H9 (cell line): ENCODE results near the gene PRKCB. TPM values are rescaled to one million over a fixed set of nuclear protein-coding genes. Genes with fewer than 3 reads are reported as not detected.

ENCODE experiments used
- DNase-seq: peaks from one replicate; pipeline ENCODE4 v3.0.0-alpha.2; 2017
- H2AFZ ChIP-seq: one replicate; pipeline ENCODE4 v1.6.1; 2013; ENCODE audit warnings: mild to moderate bottlenecking, low read length, control low read depth, moderate library complexity
- H2AK5ac ChIP-seq: 2 replicates; pipeline ENCODE4 v1.6.1; 2013; ENCODE audit warnings: low read length, control low read depth, mixed read lengths; ENCODE audit not compliant: insufficient read length
- H2BK120ac ChIP-seq: one replicate; pipeline ENCODE4 v1.6.1; 2013; ENCODE audit warnings: low read depth, mild to moderate bottlenecking, low read length, control low read depth, inconsistent platforms; ENCODE audit not compliant: poor library complexity, severe bottlenecking
- H2BK12ac ChIP-seq: 2 replicates; pipeline ENCODE4 v1.6.1; 2013; ENCODE audit warnings: low read length, control low read depth, mixed read lengths, low read depth; ENCODE audit not compliant: insufficient read length
- H2BK15ac ChIP-seq: 2 replicates; pipeline ENCODE4 v1.6.1; 2013; ENCODE audit warnings: low read depth, low read length, control low read depth
- H2BK20ac ChIP-seq: one replicate; pipeline ENCODE4 v1.6.1; 2013; ENCODE audit warnings: low read depth, mild to moderate bottlenecking, low read length, control low read depth, inconsistent platforms; ENCODE audit not compliant: poor library complexity, severe bottlenecking
- H2BK5ac ChIP-seq: 2 replicates; pipeline ENCODE4 v1.6.1; 2013; ENCODE audit warnings: low read length, control low read depth, mixed read lengths; ENCODE audit not compliant: insufficient read length
- H3K14ac ChIP-seq: 2 replicates; pipeline ENCODE4 v1.6.1; 2013; ENCODE audit warnings: low read length, control low read depth; ENCODE audit not compliant: insufficient read depth
- H3K18ac ChIP-seq: 2 replicates; pipeline ENCODE4 v1.6.1; 2013; ENCODE audit warnings: low read depth, mild to moderate bottlenecking, mixed read lengths, low read length, control low read depth; ENCODE audit not compliant: insufficient read length
- H3K23ac ChIP-seq: 2 replicates; pipeline ENCODE4 v1.6.1; 2013; ENCODE audit warnings: low read length, control low read depth, mixed read lengths, low read depth; ENCODE audit not compliant: insufficient read length
- H3K23me2 ChIP-seq: 2 replicates; pipeline ENCODE4 v1.6.1; 2013; ENCODE audit warnings: low read depth, mild to moderate bottlenecking, mixed read lengths, low read length, control low read depth; ENCODE audit not compliant: insufficient read length, poor library complexity, severe bottlenecking
- H3K27ac ChIP-seq: 2 replicates; pipeline ENCODE4 v1.5.1; 2013; ENCODE audit warnings: low read length, control low read depth, mixed read lengths, low read depth; ENCODE audit not compliant: insufficient read length
- H3K27me3 ChIP-seq: 2 replicates; pipeline ENCODE4 v1.6.1; 2013; ENCODE audit warnings: low read length, control low read depth, inconsistent platforms; ENCODE audit not compliant: insufficient read depth
- H3K4ac ChIP-seq: 2 replicates; pipeline ENCODE4 v1.6.1; 2013; ENCODE audit warnings: low read depth, mild to moderate bottlenecking, control low read depth, inconsistent platforms, low read length, moderate library complexity
- H3K4me1 ChIP-seq: 2 replicates; pipeline ENCODE4 v1.6.1; 2013; ENCODE audit warnings: low read length, control low read depth, inconsistent platforms; ENCODE audit not compliant: insufficient read depth
- H3K4me2 ChIP-seq: 2 replicates; pipeline ENCODE4 v1.6.1; 2013; ENCODE audit warnings: low read length, control low read depth, mixed read lengths; ENCODE audit not compliant: insufficient read length, insufficient read depth
- H3K56ac ChIP-seq: 2 replicates; pipeline ENCODE4 v1.6.1; 2013; ENCODE audit warnings: low read depth, mild to moderate bottlenecking, mixed read lengths, low read length, control low read depth; ENCODE audit not compliant: insufficient read length
- H3K79me1 ChIP-seq: 2 replicates; pipeline ENCODE4 v1.6.1; 2013; ENCODE audit warnings: low read depth, mild to moderate bottlenecking, moderate library complexity, low read length, control low read depth, inconsistent platforms; ENCODE audit not compliant: insufficient read depth, poor library complexity, severe bottlenecking
- H3K79me2 ChIP-seq: 2 replicates; pipeline ENCODE4 v1.6.1; 2013; ENCODE audit warnings: low read length, control low read depth, inconsistent platforms; ENCODE audit not compliant: insufficient read depth
- H3K9ac ChIP-seq: 2 replicates; pipeline ENCODE4 v1.6.1; 2013; ENCODE audit warnings: low read length, control low read depth, mixed read lengths; ENCODE audit not compliant: insufficient read length; ENCODE audit errors: extremely low read depth
- H3K9me3 ChIP-seq: one replicate; pipeline ENCODE4 v1.6.1; 2013; ENCODE audit warnings: low read depth, low read length, inconsistent platforms; ENCODE audit not compliant: control insufficient read depth
- H3T11ph ChIP-seq: one replicate; pipeline ENCODE4 v1.6.1; 2013; ENCODE audit warnings: mild to moderate bottlenecking, low read length, control low read depth, inconsistent platforms
- H4K20me1 ChIP-seq: one replicate; pipeline ENCODE4 v1.6.1; 2013; ENCODE audit not compliant: control insufficient read depth, insufficient read length, insufficient read depth
- H4K5ac ChIP-seq: 2 replicates; pipeline ENCODE4 v1.6.1; 2013; ENCODE audit warnings: low read depth, mild to moderate bottlenecking, mixed read lengths, low read length, control low read depth; ENCODE audit not compliant: insufficient read length
- H4K8ac ChIP-seq: replicated peaks from 2 replicates; pipeline ENCODE4 v1.6.1; 2013; ENCODE audit warnings: low read length, control low read depth, mixed read lengths, low read depth; ENCODE audit not compliant: insufficient read length
- H4K91ac ChIP-seq: 2 replicates; pipeline ENCODE4 v1.6.1; 2013; ENCODE audit warnings: low read depth, mild to moderate bottlenecking, moderate library complexity, mixed read lengths, low read length, control low read depth; ENCODE audit not compliant: insufficient read length
- H3K27ac Mint-ChIP-seq, 3 experiments: 2 replicates in 2 of 3; 3 replicates in 1 of 3; pipeline ENCODE4 v1.8.0; 2020 to 2021; ENCODE audit warnings: mixed read lengths in 3 of 3, mild to moderate bottlenecking in 1 of 3, moderate library complexity in 1 of 3
- H3K27me3 Mint-ChIP-seq: 2 replicates; pipeline ENCODE4 v1.8.0; 2021; ENCODE audit warnings: low read depth, mild to moderate bottlenecking, moderate library complexity, mixed read lengths
- H3K36me3 Mint-ChIP-seq, 3 experiments: 2 replicates in 2 of 3; 3 replicates in 1 of 3; pipeline ENCODE4 v1.8.0; 2020 to 2021; ENCODE audit warnings: low read depth in 3 of 3, mixed read lengths in 3 of 3; ENCODE audit not compliant: insufficient read depth in 1 of 3
- H3K4me1 Mint-ChIP-seq, 2 experiments: 2 replicates each; pipeline ENCODE4 v1.8.0; 2020; ENCODE audit warnings: mixed read lengths in 2 of 2
- H3K4me3 Mint-ChIP-seq, 2 experiments: 2 replicates in 1 of 2; 3 replicates in 1 of 2; pipeline ENCODE4 v1.8.0; 2020 to 2021; ENCODE audit warnings: mild to moderate bottlenecking in 2 of 2, mixed read lengths in 2 of 2, moderate library complexity in 1 of 2
- H3K9me3 Mint-ChIP-seq, 2 experiments: 2 replicates in 1 of 2; 3 replicates in 1 of 2; pipeline ENCODE4 v1.8.0; 2020; ENCODE audit warnings: mild to moderate bottlenecking in 2 of 2, mixed read lengths in 2 of 2, moderate library complexity in 1 of 2
- CTCF ChIP-seq: fragments of 200-600 bp; sonication (generic); conservative IDR thresholded peaks from 3 replicates; pipeline ENCODE4 v1.8.0; 2021; ENCODE audit warnings: antibody characterized with exemption, mild to moderate bottlenecking
- WGBS: extraction: QIAGEN DNeasy Blood & Tissue Kit; methylation state at CpG from one replicate; pipeline ENCODE4 v1.1.7; 2013; ENCODE audit warnings: missing lambda C conversion rate, low lambda C conversion rate, mixed read lengths; ENCODE audit not compliant: insufficient read length; ENCODE audit errors: extremely low coverage; 5-methylcytosine and 5-hydroxymethylcytosine counted together
- total RNA-seq: library from RNA; stranded (reverse); gene quantifications from 2 replicates; pipeline ENCODE4 v1.2.1, GENCODE V29; 2021

The PRKCB gene
- total RNA-seq, 1 experiment from 2014 or later: 7.0 TPM

GRCh38 chr16:24257958-24258357 lies 422.2 kb downstream of the PRKCB start:
- no peaks in the 10 kb centered on the region for H3K9me3 Mint-ChIP-seq
- H3K4me1 Mint-ChIP-seq: peaks cover 17 to 25% of the 10 kb centered on the region in 2 experiments
- Histone ChIP-seq H4K8ac (no peak overlapping the region), H2AK5ac (no peak overlapping the region), H2BK15ac (no peak overlapping the region), H2BK20ac (no peak overlapping the region), H3K4me2 (no peak overlapping the region), H3K18ac (no peak overlapping the region), H3K23me2 (peaks cover 7% of the 10 kb centered on the region), H3K79me2 (no peaks in the 10 kb centered on the region), H2AFZ (no peak overlapping the region), H4K20me1 (no peaks in the 10 kb centered on the region), H3T11ph (no peak overlapping the region), H3K27ac (no peak overlapping the region), H2BK120ac (no peak overlapping the region), H3K79me1 (no peaks in the 10 kb centered on the region), H4K91ac (no peak overlapping the region), H3K4ac (no peak overlapping the region), H3K23ac (no peak overlapping the region), H3K9me3 (no peaks in the 10 kb centered on the region), H3K4me1 (no peaks in the 10 kb centered on the region), H3K9ac (no peak overlapping the region), H4K5ac (no peak overlapping the region), H3K14ac (no peak overlapping the region), H3K27me3 (peaks cover 6% of the 10 kb centered on the region; the same call in 1 of the 2 replicates), H3K56ac (no peak overlapping the region), H2BK12ac (no peak overlapping the region), H2BK5ac (no peak overlapping the region)
- DNase-seq: peak; percentile 50
- H3K36me3 Mint-ChIP-seq: no peaks in the 10 kb centered on the region
- no CpG with 5 or more reads among the region's 5 CpGs for WGBS
- TF ChIP-seq CTCF: no peak
- H3K27me3 Mint-ChIP-seq: peaks cover 66% of the 10 kb centered on the region
- H3K27ac Mint-ChIP-seq: no peak overlapping the region
- no peak overlapping the region for H3K4me3 Mint-ChIP-seq
